ENCODE data around the gene ST6GALNAC2. TPM values are rescaled to one million over a fixed set of nuclear protein-coding genes. Genes with fewer than 3 reads are reported as not detected.

Gene ST6GALNAC2
- total RNA-seq, 1 donor from 2014 or later, result 0.62 TPM

GRCh38 chr17:76558198-76559095, 27.2 kb downstream of the ST6GALNAC2 start:
- Mint-ChIP-seq H3K27ac (peak overlapping the region; percentile 98), H3K4me1 (ENCODE audit: low read depth) (peaks cover 24% of the 10 kb centered on the region), H3K36me3 (ENCODE audit: insufficient read depth) (peaks cover 16% of the 10 kb centered on the region), H3K9me3 (ENCODE audit: low read depth) (no peaks in the 10 kb centered on the region), H3K4me3 (ENCODE audit: low read depth) (peak overlapping the region; percentile 98), H3K27me3 (no peaks in the 10 kb centered on the region)
- DNase-seq (ENCODE audit: low spot score, unreplicated experiment), result no peak
- TF ChIP-seq, protein P1, sequence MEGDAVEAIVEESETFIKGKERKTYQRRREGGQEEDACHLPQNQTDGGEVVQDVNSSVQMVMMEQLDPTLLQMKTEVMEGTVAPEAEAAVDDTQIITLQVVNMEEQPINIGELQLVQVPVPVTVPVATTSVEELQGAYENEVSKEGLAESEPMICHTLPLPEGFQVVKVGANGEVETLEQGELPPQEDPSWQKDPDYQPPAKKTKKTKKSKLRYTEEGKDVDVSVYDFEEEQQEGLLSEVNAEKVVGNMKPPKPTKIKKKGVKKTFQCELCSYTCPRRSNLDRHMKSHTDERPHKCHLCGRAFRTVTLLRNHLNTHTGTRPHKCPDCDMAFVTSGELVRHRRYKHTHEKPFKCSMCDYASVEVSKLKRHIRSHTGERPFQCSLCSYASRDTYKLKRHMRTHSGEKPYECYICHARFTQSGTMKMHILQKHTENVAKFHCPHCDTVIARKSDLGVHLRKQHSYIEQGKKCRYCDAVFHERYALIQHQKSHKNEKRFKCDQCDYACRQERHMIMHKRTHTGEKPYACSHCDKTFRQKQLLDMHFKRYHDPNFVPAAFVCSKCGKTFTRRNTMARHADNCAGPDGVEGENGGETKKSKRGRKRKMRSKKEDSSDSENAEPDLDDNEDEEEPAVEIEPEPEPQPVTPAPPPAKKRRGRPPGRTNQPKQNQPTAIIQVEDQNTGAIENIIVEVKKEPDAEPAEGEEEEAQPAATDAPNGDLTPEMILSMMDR (IDR thresholded peaks at IDR 0.05; ENCODE audit: unreplicated experiment), result peak; percentile 51

- Mint-ChIP-seq H3K4me3 (ENCODE audit: low read depth) (peak overlapping the region; percentile 98), H3K27me3 (no peaks in the 10 kb centered on the region), H3K36me3 (ENCODE audit: insufficient read depth) (peaks cover 12% of the 10 kb centered on the region), H3K27ac (peak overlapping the region; percentile 98), H3K4me1 (ENCODE audit: low read depth) (peaks cover 24% of the 10 kb centered on the region), H3K9me3 (ENCODE audit: low read depth) (no peaks in the 10 kb centered on the region)
- TF ChIP-seq, protein P1 (IDR thresholded peaks at IDR 0.05; ENCODE audit: unreplicated experiment), result peak; percentile 77
- DNase-seq (ENCODE audit: low spot score, unreplicated experiment), result peak; percentile 95
These were observed 28.1 kb downstream of the ST6GALNAC2 start for GRCh38 chr17:76557368-76558197.

DNA sequence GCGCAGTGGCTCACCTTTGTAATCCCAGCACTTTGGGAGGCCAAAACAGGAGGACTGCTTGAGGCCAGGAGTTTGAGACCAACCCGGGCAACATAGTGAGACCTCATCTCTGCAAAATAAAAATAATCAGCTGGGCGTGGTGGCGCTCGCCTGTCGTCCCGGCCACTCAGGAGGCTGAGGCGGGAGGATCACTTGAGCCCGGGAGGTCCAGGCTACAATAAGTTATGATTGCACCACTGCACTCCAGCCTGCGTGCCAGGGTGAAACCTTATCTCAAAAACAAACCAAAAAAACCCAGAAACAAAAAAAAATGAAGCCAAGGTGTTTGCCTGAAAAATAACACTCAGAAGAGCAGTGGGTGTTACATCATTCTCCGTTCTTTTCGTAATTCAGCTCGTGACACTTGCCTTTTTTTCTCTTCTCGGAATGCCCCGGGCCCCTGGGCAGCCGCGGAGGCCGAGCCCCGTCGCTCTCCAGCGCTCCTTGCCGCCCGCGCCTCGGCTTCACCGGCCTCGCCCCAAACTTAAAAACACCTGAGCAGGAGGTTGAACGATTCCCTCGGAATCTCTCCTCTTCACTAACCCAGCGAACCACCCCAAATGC, 28.8 kb downstream of the ST6GALNAC2 start:
- TF ChIP-seq, protein P1 (IDR thresholded peaks at IDR 0.05; ENCODE audit: unreplicated experiment), result no peak
- peaks cover 10% of the 10 kb centered on the region for H3K36me3 Mint-ChIP-seq (ENCODE audit: insufficient read depth)
- peaks cover 24% of the 10 kb centered on the region for H3K4me1 Mint-ChIP-seq (ENCODE audit: low read depth)
- peak overlapping the region; percentile 98 for H3K27ac Mint-ChIP-seq
- DNase-seq (ENCODE audit: low spot score, unreplicated experiment), result no peak
- peak overlapping the region; percentile 98 for H3K4me3 Mint-ChIP-seq (ENCODE audit: low read depth)
- H3K9me3 Mint-ChIP-seq (ENCODE audit: low read depth), result no peaks in the 10 kb centered on the region
- H3K27me3 Mint-ChIP-seq, result no peaks in the 10 kb centered on the region

GRCh38 chr17:76554131-76554530, 31.5 kb downstream of the ST6GALNAC2 start:
- H3K27ac Mint-ChIP-seq, result no peak overlapping the region
- H3K4me1 Mint-ChIP-seq (ENCODE audit: low read depth), result peaks cover 20% of the 10 kb centered on the region
- no peak for DNase-seq (ENCODE audit: low spot score, unreplicated experiment)
- TF ChIP-seq, protein P1 (IDR thresholded peaks at IDR 0.05; ENCODE audit: unreplicated experiment), result no peak
- H3K27me3 Mint-ChIP-seq, result no peaks in the 10 kb centered on the region
- H3K36me3 Mint-ChIP-seq (ENCODE audit: insufficient read depth), result peaks cover 2% of the 10 kb centered on the region
- H3K9me3 Mint-ChIP-seq (ENCODE audit: low read depth), result no peaks in the 10 kb centered on the region
- H3K4me3 Mint-ChIP-seq (ENCODE audit: low read depth), result no peak overlapping the region

Data from progenitor cell of endocrine pancreas (in vitro differentiated cells).